GM18507 (cell line): Measurements from ENCODE around the gene FAM151B.

Source experiments
- DNase-seq: peaks from one replicate; pipeline ENCODE4 v3.0.0; 2011; ENCODE audit warnings: low read depth; ENCODE audit not compliant: insufficient read length; ENCODE audit errors: extremely low spot score
- FAIRE-seq: peaks from 2 replicates; lab custom pipeline; 2011; peaks lifted over from hg19 to GRCh38; lab: Jason Lieb, UNC

The FAM151B gene

GRCh38 chr5:80495891-80496290, 8.0 kb downstream of the FAM151B start:
- DNase-seq (no peak), FAIRE-seq (no peak)

GRCh38 chr5:80502800-80503199, 14.9 kb downstream of the FAM151B start:
- DNase-seq (no peak), FAIRE-seq (no peak)

GRCh38 chr5:80503641-80504040, 15.7 kb downstream of the FAM151B start:
- FAIRE-seq (peak; percentile 24), DNase-seq (no peak)

- DNase-seq (no peak), FAIRE-seq (no peak)
Observed at GRCh38 chr5:80504833-80505232, 16.9 kb downstream of the FAM151B start.

GRCh38 chr5:80507663-80508062, 19.8 kb downstream of the FAM151B start:
- FAIRE-seq (no peak), DNase-seq (no peak)

GRCh38 chr5:80508844-80509243, 20.9 kb downstream of the FAM151B start:
- DNase-seq: no peak
- no peak for FAIRE-seq

- no peak for FAIRE-seq
- DNase-seq: no peak
Observed at GRCh38 chr5:80509362-80509761, 21.5 kb downstream of the FAM151B start.

- no peak for FAIRE-seq
- DNase-seq: no peak
Observed at GRCh38 chr5:80516826-80517225, 28.9 kb downstream of the FAM151B start.

GRCh38 chr5:80540691-80541090, 52.8 kb downstream of the FAM151B start:
- no peak for FAIRE-seq

GRCh38 chr5:80541392-80541791, 53.5 kb downstream of the FAM151B start:
- DNase-seq (no peak), FAIRE-seq (peak; percentile 18)

More at GRCh38 chr5:80540691-80541090, 52.8 kb downstream of the FAM151B start:
- no peak for DNase-seq

GRCh38 chr5:80554646-80555045, 66.7 kb downstream of the FAM151B start:
- no peak for FAIRE-seq
- DNase-seq: no peak

- no peak for DNase-seq
- no peak for FAIRE-seq
Observed at GRCh38 chr5:80555099-80555498, 67.2 kb downstream of the FAM151B start.

- DNase-seq: no peak
- no peak for FAIRE-seq
Observed at GRCh38 chr5:80559244-80559643, 71.3 kb downstream of the FAM151B start.

- FAIRE-seq: no peak
Observed at GRCh38 chr5:80565330-80565729, 77.4 kb downstream of the FAM151B start.

GRCh38 chr5:80566711-80567259, 78.9 kb downstream of the FAM151B start:
- DNase-seq (no peak), FAIRE-seq (no peak)

More at GRCh38 chr5:80565330-80565729, 77.4 kb downstream of the FAM151B start:
- DNase-seq: no peak

GRCh38 chr5:80568251-80568650, 80.4 kb downstream of the FAM151B start:
- DNase-seq (no peak), FAIRE-seq (no peak)

- DNase-seq (no peak), FAIRE-seq (no peak)
Observed at GRCh38 chr5:80569086-80569960, 81.4 kb downstream of the FAM151B start.

- no peak for FAIRE-seq
- DNase-seq: peak; percentile 17
Observed at GRCh38 chr5:80569961-80570786, 82.3 kb downstream of the FAM151B start, which contains the start of gene ANKRD34B. TSS of gene ANKRD34B (minus strand) at chr5:80570280. CDS start at chr5:80560019, 10,261 bp downstream.

- no peak for DNase-seq
- no peak for FAIRE-seq
Observed at GRCh38 chr5:80573062-80573461, 85.2 kb downstream of the FAM151B start.

- FAIRE-seq: no peak
- DNase-seq: no peak
Observed at GRCh38 chr5:80576383-80576782, 88.5 kb downstream of the FAM151B start.
